Measurements from ENCODE around the gene CCDC134. TPM values are rescaled to one million over a fixed set of nuclear protein-coding genes. Genes with fewer than 3 reads are reported as not detected.

Gene CCDC134
- polyA plus RNA-seq, 1 donor from 2014 or later = 2.2 TPM

- Histone ChIP-seq H3K27me3 (ENCODE audit: insufficient read depth, low read depth, low read length) (no peaks in the 10 kb centered on the region), H3K9ac (ENCODE audit: low read length) (no peak overlapping the region), H3K9me2 (ENCODE audit: insufficient read depth, low read length) (no peaks in the 10 kb centered on the region), H3K36me3 (ENCODE audit: insufficient read depth, low read length) (peaks cover 14% of the 10 kb centered on the region), H4K20me1 (ENCODE audit: insufficient read depth) (peaks cover 13% of the 10 kb centered on the region), H3K4me2 (ENCODE audit: low read length) (no peak overlapping the region), H3K79me2 (replicated peaks; ENCODE audit: insufficient read depth, low read length) (peaks cover 95% of the 10 kb centered on the region), H3F3A (ENCODE audit: insufficient read depth, low read length, poor library complexity, severe bottlenecking) (peaks cover 8% of the 10 kb centered on the region), H3K9me3 (ENCODE audit: low read length) (no peaks in the 10 kb centered on the region), H3K27ac (ENCODE audit: low read length) (no peak overlapping the region), H3K4me3 (ENCODE audit: low read length) (no peak overlapping the region), H2AFZ (ENCODE audit: low read depth, low read length) (no peak overlapping the region)
- no peak for TF ChIP-seq EZH2 (IDR thresholded peaks at IDR 0.05; ENCODE audit: borderline replicate concordance, insufficient read depth, low read length, poor library complexity, severe bottlenecking)
- TF ChIP-seq CTCF (IDR thresholded peaks at IDR 0.05; ENCODE audit: poor library complexity, severe bottlenecking) = no peak
- TF ChIP-seq SMC3 (conservative IDR thresholded peaks at IDR 0.05; ENCODE audit: poor library complexity) = no peak
- no peak for TF ChIP-seq TAF1 (IDR thresholded peaks at IDR 0.05; ENCODE audit: low read depth)
- TF ChIP-seq REST (IDR thresholded peaks at IDR 0.05; ENCODE audit: borderline replicate concordance) = no peak
- TF ChIP-seq POLR2AphosphoS5 (IDR thresholded peaks at IDR 0.05) = no peak
- TF ChIP-seq MXI1 (conservative IDR thresholded peaks at IDR 0.05; ENCODE audit: poor library complexity, severe bottlenecking) = no peak
- TF ChIP-seq EP300 (conservative IDR thresholded peaks at IDR 0.05; ENCODE audit: poor library complexity, severe bottlenecking) = no peak
- TF ChIP-seq RAD21 (conservative IDR thresholded peaks at IDR 0.05) = no peak
These were observed 38.6 kb downstream of the CCDC134 start for GRCh38 chr22:41838842-41839618.

- Histone ChIP-seq H3K4me2 (ENCODE audit: low read length) (no peak overlapping the region), H3F3A (ENCODE audit: insufficient read depth, low read length, poor library complexity, severe bottlenecking) (peaks cover 4% of the 10 kb centered on the region), H3K27me3 (ENCODE audit: insufficient read depth, low read depth, low read length) (no peaks in the 10 kb centered on the region), H3K9me3 (ENCODE audit: low read length) (no peaks in the 10 kb centered on the region), H3K4me3 (ENCODE audit: low read length) (peak overlapping the region; percentile 26), H3K9me2 (ENCODE audit: insufficient read depth, low read length) (no peaks in the 10 kb centered on the region), H4K20me1 (ENCODE audit: insufficient read depth) (peaks cover 16% of the 10 kb centered on the region), H3K79me2 (replicated peaks; ENCODE audit: insufficient read depth, low read length) (peaks cover 96% of the 10 kb centered on the region), H3K27ac (ENCODE audit: low read length) (no peak overlapping the region), H3K9ac (ENCODE audit: low read length) (no peak overlapping the region), H2AFZ (ENCODE audit: low read depth, low read length) (no peak overlapping the region), H3K36me3 (ENCODE audit: insufficient read depth, low read length) (peaks cover 14% of the 10 kb centered on the region)
- TF ChIP-seq TAF1 (IDR thresholded peaks at IDR 0.05; ENCODE audit: low read depth) (no peak), SMC3 (conservative IDR thresholded peaks at IDR 0.05; ENCODE audit: poor library complexity) (no peak), EZH2 (IDR thresholded peaks at IDR 0.05; ENCODE audit: borderline replicate concordance, insufficient read depth, low read length, poor library complexity, severe bottlenecking) (no peak), MXI1 (conservative IDR thresholded peaks at IDR 0.05; ENCODE audit: poor library complexity, severe bottlenecking) (no peak), EP300 (conservative IDR thresholded peaks at IDR 0.05; ENCODE audit: poor library complexity, severe bottlenecking) (no peak), REST (IDR thresholded peaks at IDR 0.05; ENCODE audit: borderline replicate concordance) (no peak), RAD21 (conservative IDR thresholded peaks at IDR 0.05) (no peak), POLR2AphosphoS5 (IDR thresholded peaks at IDR 0.05) (no peak), CTCF (IDR thresholded peaks at IDR 0.05; ENCODE audit: poor library complexity, severe bottlenecking) (no peak)
These were observed 39.7 kb downstream of the CCDC134 start for GRCh38 chr22:41840216-41840615.
